H9 (cell line): Measurements from ENCODE around the gene PLEKHG2. TPM values are rescaled to one million over a fixed set of nuclear protein-coding genes. Genes with fewer than 3 reads are reported as not detected.

ENCODE experiments used
- DNase-seq: peaks from one replicate; pipeline ENCODE4 v3.0.0-alpha.2; 2017
- H2AFZ ChIP-seq: one replicate; pipeline ENCODE4 v1.6.1; 2013; ENCODE audit warnings: mild to moderate bottlenecking, low read length, control low read depth, moderate library complexity
- H2AK5ac ChIP-seq: 2 replicates; pipeline ENCODE4 v1.6.1; 2013; ENCODE audit warnings: low read length, control low read depth, mixed read lengths; ENCODE audit not compliant: insufficient read length
- H2BK120ac ChIP-seq: one replicate; pipeline ENCODE4 v1.6.1; 2013; ENCODE audit warnings: low read depth, mild to moderate bottlenecking, low read length, control low read depth, inconsistent platforms; ENCODE audit not compliant: poor library complexity, severe bottlenecking
- H2BK12ac ChIP-seq: 2 replicates; pipeline ENCODE4 v1.6.1; 2013; ENCODE audit warnings: low read length, control low read depth, mixed read lengths, low read depth; ENCODE audit not compliant: insufficient read length
- H2BK15ac ChIP-seq: 2 replicates; pipeline ENCODE4 v1.6.1; 2013; ENCODE audit warnings: low read depth, low read length, control low read depth
- H2BK20ac ChIP-seq: one replicate; pipeline ENCODE4 v1.6.1; 2013; ENCODE audit warnings: low read depth, mild to moderate bottlenecking, low read length, control low read depth, inconsistent platforms; ENCODE audit not compliant: poor library complexity, severe bottlenecking
- H2BK5ac ChIP-seq: 2 replicates; pipeline ENCODE4 v1.6.1; 2013; ENCODE audit warnings: low read length, control low read depth, mixed read lengths; ENCODE audit not compliant: insufficient read length
- H3K14ac ChIP-seq: 2 replicates; pipeline ENCODE4 v1.6.1; 2013; ENCODE audit warnings: low read length, control low read depth; ENCODE audit not compliant: insufficient read depth
- H3K18ac ChIP-seq: 2 replicates; pipeline ENCODE4 v1.6.1; 2013; ENCODE audit warnings: low read depth, mild to moderate bottlenecking, mixed read lengths, low read length, control low read depth; ENCODE audit not compliant: insufficient read length
- H3K23ac ChIP-seq: 2 replicates; pipeline ENCODE4 v1.6.1; 2013; ENCODE audit warnings: low read length, control low read depth, mixed read lengths, low read depth; ENCODE audit not compliant: insufficient read length
- H3K23me2 ChIP-seq: 2 replicates; pipeline ENCODE4 v1.6.1; 2013; ENCODE audit warnings: low read depth, mild to moderate bottlenecking, mixed read lengths, low read length, control low read depth; ENCODE audit not compliant: insufficient read length, poor library complexity, severe bottlenecking
- H3K27ac ChIP-seq: 2 replicates; pipeline ENCODE4 v1.5.1; 2013; ENCODE audit warnings: low read length, control low read depth, mixed read lengths, low read depth; ENCODE audit not compliant: insufficient read length
- H3K27me3 ChIP-seq: 2 replicates; pipeline ENCODE4 v1.6.1; 2013; ENCODE audit warnings: low read length, control low read depth, inconsistent platforms; ENCODE audit not compliant: insufficient read depth
- H3K4ac ChIP-seq: 2 replicates; pipeline ENCODE4 v1.6.1; 2013; ENCODE audit warnings: low read depth, mild to moderate bottlenecking, control low read depth, inconsistent platforms, low read length, moderate library complexity
- H3K4me1 ChIP-seq: 2 replicates; pipeline ENCODE4 v1.6.1; 2013; ENCODE audit warnings: low read length, control low read depth, inconsistent platforms; ENCODE audit not compliant: insufficient read depth
- H3K4me2 ChIP-seq: 2 replicates; pipeline ENCODE4 v1.6.1; 2013; ENCODE audit warnings: low read length, control low read depth, mixed read lengths; ENCODE audit not compliant: insufficient read length, insufficient read depth
- H3K56ac ChIP-seq: 2 replicates; pipeline ENCODE4 v1.6.1; 2013; ENCODE audit warnings: low read depth, mild to moderate bottlenecking, mixed read lengths, low read length, control low read depth; ENCODE audit not compliant: insufficient read length
- H3K79me1 ChIP-seq: 2 replicates; pipeline ENCODE4 v1.6.1; 2013; ENCODE audit warnings: low read depth, mild to moderate bottlenecking, moderate library complexity, low read length, control low read depth, inconsistent platforms; ENCODE audit not compliant: insufficient read depth, poor library complexity, severe bottlenecking
- H3K79me2 ChIP-seq: 2 replicates; pipeline ENCODE4 v1.6.1; 2013; ENCODE audit warnings: low read length, control low read depth, inconsistent platforms; ENCODE audit not compliant: insufficient read depth
- H3K9ac ChIP-seq: 2 replicates; pipeline ENCODE4 v1.6.1; 2013; ENCODE audit warnings: low read length, control low read depth, mixed read lengths; ENCODE audit not compliant: insufficient read length; ENCODE audit errors: extremely low read depth
- H3K9me3 ChIP-seq: one replicate; pipeline ENCODE4 v1.6.1; 2013; ENCODE audit warnings: low read depth, low read length, inconsistent platforms; ENCODE audit not compliant: control insufficient read depth
- H3T11ph ChIP-seq: one replicate; pipeline ENCODE4 v1.6.1; 2013; ENCODE audit warnings: mild to moderate bottlenecking, low read length, control low read depth, inconsistent platforms
- H4K20me1 ChIP-seq: one replicate; pipeline ENCODE4 v1.6.1; 2013; ENCODE audit not compliant: control insufficient read depth, insufficient read length, insufficient read depth
- H4K5ac ChIP-seq: 2 replicates; pipeline ENCODE4 v1.6.1; 2013; ENCODE audit warnings: low read depth, mild to moderate bottlenecking, mixed read lengths, low read length, control low read depth; ENCODE audit not compliant: insufficient read length
- H4K8ac ChIP-seq: replicated peaks from 2 replicates; pipeline ENCODE4 v1.6.1; 2013; ENCODE audit warnings: low read length, control low read depth, mixed read lengths, low read depth; ENCODE audit not compliant: insufficient read length
- H4K91ac ChIP-seq: 2 replicates; pipeline ENCODE4 v1.6.1; 2013; ENCODE audit warnings: low read depth, mild to moderate bottlenecking, moderate library complexity, mixed read lengths, low read length, control low read depth; ENCODE audit not compliant: insufficient read length
- H3K27ac Mint-ChIP-seq, 3 experiments: 2 replicates in 2 of 3; 3 replicates in 1 of 3; pipeline ENCODE4 v1.8.0; 2020 to 2021; ENCODE audit warnings: mixed read lengths in 3 of 3, mild to moderate bottlenecking in 1 of 3, moderate library complexity in 1 of 3
- H3K27me3 Mint-ChIP-seq: 2 replicates; pipeline ENCODE4 v1.8.0; 2021; ENCODE audit warnings: low read depth, mild to moderate bottlenecking, moderate library complexity, mixed read lengths
- H3K36me3 Mint-ChIP-seq, 3 experiments: 2 replicates in 2 of 3; 3 replicates in 1 of 3; pipeline ENCODE4 v1.8.0; 2020 to 2021; ENCODE audit warnings: low read depth in 3 of 3, mixed read lengths in 3 of 3; ENCODE audit not compliant: insufficient read depth in 1 of 3
- H3K4me1 Mint-ChIP-seq, 2 experiments: 2 replicates each; pipeline ENCODE4 v1.8.0; 2020; ENCODE audit warnings: mixed read lengths in 2 of 2
- H3K4me3 Mint-ChIP-seq, 2 experiments: 2 replicates in 1 of 2; 3 replicates in 1 of 2; pipeline ENCODE4 v1.8.0; 2020 to 2021; ENCODE audit warnings: mild to moderate bottlenecking in 2 of 2, mixed read lengths in 2 of 2, moderate library complexity in 1 of 2
- H3K9me3 Mint-ChIP-seq, 2 experiments: 2 replicates in 1 of 2; 3 replicates in 1 of 2; pipeline ENCODE4 v1.8.0; 2020; ENCODE audit warnings: mild to moderate bottlenecking in 2 of 2, mixed read lengths in 2 of 2, moderate library complexity in 1 of 2
- WGBS: extraction: QIAGEN DNeasy Blood & Tissue Kit; methylation state at CpG from one replicate; pipeline ENCODE4 v1.1.7; 2013; ENCODE audit warnings: missing lambda C conversion rate, low lambda C conversion rate, mixed read lengths; ENCODE audit not compliant: insufficient read length; ENCODE audit errors: extremely low coverage; 5-methylcytosine and 5-hydroxymethylcytosine counted together
- total RNA-seq: library from RNA; stranded (reverse); gene quantifications from 2 replicates; pipeline ENCODE4 v1.2.1, GENCODE V29; 2021
- TF ChIP-seq, protein P1 (sequence below): fragments of 200-600 bp; sonication (generic); conservative IDR thresholded peaks from 3 replicates; pipeline ENCODE4 v1.8.0; 2021; ENCODE audit warnings: antibody characterized with exemption, mild to moderate bottlenecking

The PLEKHG2 gene
- total RNA-seq, 1 experiment from 2014 or later = 167 TPM

DNA sequence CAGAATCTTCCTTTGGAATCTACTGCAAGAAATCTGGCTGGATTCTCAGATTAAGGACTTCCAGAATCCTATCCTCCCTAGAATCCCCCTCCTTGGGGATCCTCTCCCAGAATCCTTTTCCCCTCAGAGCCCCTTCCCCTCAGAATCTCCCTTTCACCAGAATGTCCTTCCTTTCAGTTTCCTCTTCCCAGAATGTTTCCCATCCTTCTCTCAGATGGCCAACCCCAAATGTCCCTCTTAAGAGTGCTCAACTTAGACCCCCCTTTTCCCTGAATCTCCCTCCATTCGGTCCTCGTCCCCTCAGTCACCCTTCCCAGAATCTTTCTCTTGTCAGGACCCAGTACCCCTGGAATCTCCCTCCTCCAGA, 23.9 kb downstream of the PLEKHG2 start:
- Histone ChIP-seq H2AK5ac (no peak overlapping the region), H2BK120ac (peak overlapping the region; percentile 16), H3K9ac (peak overlapping the region; percentile 54), H3K4me1 (no peaks in the 10 kb centered on the region), H4K8ac (no peak overlapping the region), H3K4me2 (peak overlapping the region; percentile 73), H3K27ac (no peak overlapping the region), H2BK15ac (no peak overlapping the region), H3K79me1 (peaks cover 9% of the 10 kb centered on the region), H3K18ac (no peak overlapping the region), H3K79me2 (peaks cover 6% of the 10 kb centered on the region; the same call in 1 of the 2 replicates), H3K9me3 (no peaks in the 10 kb centered on the region), H3K27me3 (no peaks in the 10 kb centered on the region), H2BK20ac (no peak overlapping the region), H2BK5ac (no peak overlapping the region), H3K23ac (no peak overlapping the region), H3K4ac (no peak overlapping the region), H3T11ph (no peak overlapping the region), H2AFZ (no peak overlapping the region), H4K5ac (no peak overlapping the region), H4K20me1 (no peaks in the 10 kb centered on the region), H2BK12ac (no peak overlapping the region), H3K23me2 (peaks cover 10% of the 10 kb centered on the region), H3K56ac (no peak overlapping the region), H3K14ac (no peak overlapping the region; the same call in 1 of the 2 replicates), H4K91ac (no peak overlapping the region)
- TF ChIP-seq, protein P1, sequence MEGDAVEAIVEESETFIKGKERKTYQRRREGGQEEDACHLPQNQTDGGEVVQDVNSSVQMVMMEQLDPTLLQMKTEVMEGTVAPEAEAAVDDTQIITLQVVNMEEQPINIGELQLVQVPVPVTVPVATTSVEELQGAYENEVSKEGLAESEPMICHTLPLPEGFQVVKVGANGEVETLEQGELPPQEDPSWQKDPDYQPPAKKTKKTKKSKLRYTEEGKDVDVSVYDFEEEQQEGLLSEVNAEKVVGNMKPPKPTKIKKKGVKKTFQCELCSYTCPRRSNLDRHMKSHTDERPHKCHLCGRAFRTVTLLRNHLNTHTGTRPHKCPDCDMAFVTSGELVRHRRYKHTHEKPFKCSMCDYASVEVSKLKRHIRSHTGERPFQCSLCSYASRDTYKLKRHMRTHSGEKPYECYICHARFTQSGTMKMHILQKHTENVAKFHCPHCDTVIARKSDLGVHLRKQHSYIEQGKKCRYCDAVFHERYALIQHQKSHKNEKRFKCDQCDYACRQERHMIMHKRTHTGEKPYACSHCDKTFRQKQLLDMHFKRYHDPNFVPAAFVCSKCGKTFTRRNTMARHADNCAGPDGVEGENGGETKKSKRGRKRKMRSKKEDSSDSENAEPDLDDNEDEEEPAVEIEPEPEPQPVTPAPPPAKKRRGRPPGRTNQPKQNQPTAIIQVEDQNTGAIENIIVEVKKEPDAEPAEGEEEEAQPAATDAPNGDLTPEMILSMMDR = no peak
- no CpG with 5 or more reads among the region's 2 CpGs for WGBS
- Mint-ChIP-seq H3K4me1 (peaks cover 24 to 37% of the 10 kb centered on the region in 2 experiments), H3K27ac (peak overlapping the region; percentile 97 to 98 (median 98)), H3K4me3 (peak overlapping the region; percentile 98 to 100), H3K36me3 (peaks cover 32 to 38% (median 37%) of the 10 kb centered on the region in 3 experiments), H3K9me3 (peaks cover 0 to 7% of the 10 kb centered on the region in 2 experiments; a peak in 2 of 5 replicates), H3K27me3 (peaks cover 5% of the 10 kb centered on the region)
- DNase-seq = no peak
